H1 (cell line): Measurements from ENCODE around the gene EIF4E. TPM values are rescaled to one million over a fixed set of nuclear protein-coding genes. Genes with fewer than 3 reads are reported as not detected.

Experiments
- CTCF ChIA-PET: fragments of 300-600 bp; sonication (Branson Sonifier 250); formaldehyde crosslinking; loops from one replicate; lab custom pipeline; 2021; ENCODE audit not compliant: partially characterized antibody; lab: Charles Lee
- POLR2A ChIA-PET: fragments of 300-600 bp; sonication (Branson Sonifier 250); formaldehyde crosslinking; loops from one replicate; lab custom pipeline; 2021; ENCODE audit warnings: inconsistent platforms; ENCODE audit not compliant: partially characterized antibody; lab: Charles Lee
- DNase-seq, 2 experiments: peaks; one replicate each; pipeline versions ENCODE4 v3.0.0 to v3.0.0-alpha.2; 2010 to 2022; ENCODE audit warnings: low spot score in 2 of 2, low read depth in 1 of 2, mixed read lengths in 1 of 2
- FAIRE-seq: peaks from 2 replicates; lab custom pipeline; 2011; peaks lifted over from hg19 to GRCh38; lab: Jason Lieb, UNC
- H2AFZ ChIP-seq: 2 replicates; pipeline ENCODE4 v1.8.1; 2012; ENCODE audit warnings: low read length, inconsistent platforms
- H2AK5ac ChIP-seq: 2 replicates; pipeline ENCODE4 v1.6.1; 2013; ENCODE audit warnings: low read depth, low read length
- H2BK120ac ChIP-seq: replicated peaks from 2 replicates; pipeline ENCODE3; 2013; ENCODE audit warnings: low read depth, low read length, inconsistent platforms
- H2BK12ac ChIP-seq: 2 replicates; pipeline ENCODE4 v1.6.1; 2013; ENCODE audit warnings: low read depth, low read length
- H2BK15ac ChIP-seq: 2 replicates; pipeline ENCODE4 v1.6.1; 2013; ENCODE audit warnings: low read length
- H2BK20ac ChIP-seq: 2 replicates; pipeline ENCODE4 v1.6.1; 2013; ENCODE audit warnings: low read length
- H2BK5ac ChIP-seq: 2 replicates; pipeline ENCODE4 v1.6.1; 2013; ENCODE audit warnings: low read depth, low read length
- H3K14ac ChIP-seq: 2 replicates; pipeline ENCODE4 v1.6.1; 2013; ENCODE audit warnings: inconsistent platforms; ENCODE audit not compliant: insufficient read length
- H3K18ac ChIP-seq: 2 replicates; pipeline ENCODE4 v1.6.1; 2013; ENCODE audit warnings: low read length; ENCODE audit errors: extremely low read depth
- H3K23ac ChIP-seq: 2 replicates; pipeline ENCODE4 v1.6.1; 2013; ENCODE audit warnings: inconsistent platforms; ENCODE audit not compliant: insufficient read length
- H3K23me2 ChIP-seq: 2 replicates; pipeline ENCODE4 v1.6.1; 2013; ENCODE audit warnings: low read depth, low read length
- H3K27ac ChIP-seq: 2 replicates; pipeline ENCODE4 v1.6.1; 2011; ENCODE audit warnings: low read depth, low read length, inconsistent platforms
- H3K27me3 ChIP-seq, 4 experiments: replicated peaks in 1 of 4; 1 replicate in 1 of 4; 2 replicates in 3 of 4; pipeline versions ENCODE4 v1.6.1 to v1.8.1; 2011 to 2013; ENCODE audit warnings: low read length in 3 of 4, mild to moderate bottlenecking in 3 of 4, inconsistent platforms in 2 of 4, mixed read lengths in 2 of 4, moderate library complexity in 1 of 4; ENCODE audit not compliant: control insufficient read depth in 3 of 4, insufficient read depth in 3 of 4; ENCODE audit errors: extremely low read depth in 1 of 4
- H3K36me3 ChIP-seq, 4 experiments: 2 replicates each; pipeline versions ENCODE4 v1.6.1 to v1.8.1; 2011 to 2013; ENCODE audit warnings: mild to moderate bottlenecking in 4 of 4, low read length in 3 of 4, moderate library complexity in 2 of 4, control low read depth in 1 of 4, inconsistent platforms in 1 of 4; ENCODE audit not compliant: insufficient read depth in 4 of 4, control insufficient read depth in 2 of 4
- H3K4ac ChIP-seq: replicated peaks from 2 replicates; pipeline ENCODE3; 2013; ENCODE audit warnings: low read length, low read depth, mixed read lengths, inconsistent platforms; ENCODE audit not compliant: insufficient read length
- H3K4me1 ChIP-seq, 4 experiments: replicated peaks in 1 of 4; 1 replicate in 1 of 4; 2 replicates in 3 of 4; pipeline versions ENCODE4 v1.6.1 to v1.8.1; 2011 to 2013; ENCODE audit warnings: low read length in 3 of 4, inconsistent platforms in 2 of 4, mixed read lengths in 1 of 4; ENCODE audit not compliant: insufficient read depth in 4 of 4, control insufficient read depth in 3 of 4
- H3K4me2 ChIP-seq, 2 experiments: 2 replicates each; pipeline versions ENCODE4 v1.6.1 to v1.8.1; 2011 to 2013; ENCODE audit warnings: low read depth in 2 of 2, low read length in 2 of 2, control low read depth in 1 of 2, inconsistent platforms in 1 of 2, mild to moderate bottlenecking in 1 of 2; ENCODE audit not compliant: insufficient read depth in 1 of 2
- H3K4me3 ChIP-seq, 4 experiments: fragments of 200-600, 300-600 bp in 1 of 4; sonication (generic), shearing (Covaris generic), sonication (Bioruptor Twin) in 1 of 4; 2 replicates each; pipeline versions ENCODE4 v1.5.1 to v1.8.1; 2011 to 2016; ENCODE audit warnings: low read length in 4 of 4, low read depth in 3 of 4, control low read depth in 2 of 4, inconsistent platforms in 2 of 4, mild to moderate bottlenecking in 2 of 4, mixed read lengths in 1 of 4, moderate library complexity in 1 of 4; ENCODE audit not compliant: insufficient read depth in 2 of 4; ENCODE audit errors: extremely low read depth in 1 of 4
- H3K56ac ChIP-seq: replicated peaks from 2 replicates; pipeline ENCODE3; 2013; ENCODE audit warnings: low read depth, mild to moderate bottlenecking, mixed read lengths, low read length, inconsistent platforms; ENCODE audit not compliant: insufficient read length
- H3K79me1 ChIP-seq: 2 replicates; pipeline ENCODE4 v1.6.1; 2013; ENCODE audit warnings: low read depth, low read length, control low read depth
- H3K79me2 ChIP-seq, 2 experiments: 2 replicates each; pipeline versions ENCODE4 v1.6.1 to v1.8.1; 2012 to 2013; ENCODE audit warnings: low read length in 2 of 2, mild to moderate bottlenecking in 2 of 2, inconsistent platforms in 1 of 2; ENCODE audit not compliant: insufficient read depth in 2 of 2, control insufficient read depth in 1 of 2
- H3K9ac ChIP-seq, 4 experiments: replicated peaks in 1 of 4; 1 replicate in 1 of 4; 2 replicates in 3 of 4; pipeline versions ENCODE4 v1.6.1 to v1.8.1; 2011 to 2013; ENCODE audit warnings: low read depth in 3 of 4, low read length in 3 of 4, control low read depth in 2 of 4, mild to moderate bottlenecking in 2 of 4, moderate library complexity in 2 of 4, inconsistent platforms in 1 of 4; ENCODE audit errors: extremely low read depth in 1 of 4
- H3K9me3 ChIP-seq, 2 experiments: 2 replicates each; pipeline versions ENCODE4 v1.6.1 to v1.8.1; 2012 to 2013; ENCODE audit warnings: mild to moderate bottlenecking in 2 of 2, moderate library complexity in 2 of 2, control low read depth in 1 of 2, inconsistent platforms in 1 of 2, low read depth in 1 of 2, low read length in 1 of 2, mixed read lengths in 1 of 2; ENCODE audit not compliant: insufficient read depth in 2 of 2
- H4K20me1 ChIP-seq, 2 experiments: replicated peaks in 1 of 2; 2 replicates each; pipeline versions ENCODE3 to v1.8.1; 2011 to 2013; ENCODE audit warnings: inconsistent platforms in 2 of 2, low read length in 2 of 2, mild to moderate bottlenecking in 1 of 2; ENCODE audit not compliant: insufficient read depth in 2 of 2, control insufficient read depth in 1 of 2
- H4K5ac ChIP-seq: 2 replicates; pipeline ENCODE4 v1.6.1; 2013; ENCODE audit warnings: low read length, low read depth, mixed read lengths, inconsistent platforms; ENCODE audit not compliant: insufficient read length
- H4K8ac ChIP-seq: 2 replicates; pipeline ENCODE4 v1.8.0; 2013; ENCODE audit warnings: mild to moderate bottlenecking, moderate library complexity, low read length, inconsistent platforms; ENCODE audit not compliant: insufficient read depth; ENCODE audit errors: extremely low read depth
- H4K91ac ChIP-seq: replicated peaks from 2 replicates; pipeline ENCODE3; 2013; ENCODE audit warnings: low read length, mixed read lengths, inconsistent platforms; ENCODE audit not compliant: insufficient read length
- BRCA1 ChIP-seq: IDR thresholded peaks from 2 replicates; pipeline ENCODE4 v1.6.1; 2012; ENCODE audit warnings: low read depth, low read length, improper control_type of control experiment
- CBX5 ChIP-seq: fragments of 300-800, 300-1000 bp; sonication (generic); IDR thresholded peaks from 2 replicates; pipeline ENCODE4 v1.7.1; 2016; ENCODE audit warnings: antibody characterized with exemption, low read length, low read depth
- CHD1 ChIP-seq: IDR thresholded peaks from 2 replicates; pipeline ENCODE4 v1.6.1; 2012; ENCODE audit warnings: low read depth, low read length, improper control_type of control experiment
- CREB1 ChIP-seq: IDR thresholded peaks from 2 replicates; pipeline ENCODE4 v1.6.1; 2012; ENCODE audit warnings: inconsistent platforms
- EGR1 ChIP-seq: IDR thresholded peaks from 2 replicates; pipeline ENCODE4 v1.6.1; 2011; ENCODE audit warnings: low read depth, low read length, borderline replicate concordance
- SRF ChIP-seq: IDR thresholded peaks from 2 replicates; pipeline ENCODE4 v1.6.1; 2011; ENCODE audit warnings: mild to moderate bottlenecking, low read depth, low read length, moderate library complexity
- TAF7 ChIP-seq: optimal IDR thresholded peaks from 2 replicates; pipeline ENCODE3; 2011; ENCODE audit warnings: low read depth, mild to moderate bottlenecking, inconsistent platforms, low read length, moderate library complexity, borderline replicate concordance
- WGBS, 2 experiments: shearing (Covaris generic) in 1 of 2; methylation state at CpG; one replicate each; pipeline versions ENCODE4 v1.1.6 to v1.1.7; 2013 to 2015; ENCODE audit warnings: low lambda C conversion rate in 2 of 2, mixed read lengths in 2 of 2, inconsistent platforms in 1 of 2, low coverage in 1 of 2, missing lambda C conversion rate in 1 of 2; ENCODE audit not compliant: insufficient replicate concordance in 2 of 2, insufficient coverage in 1 of 2, insufficient read length in 1 of 2; ENCODE audit errors: extremely low coverage in 1 of 2, missing lambda C conversion rate in 1 of 2; 5-methylcytosine and 5-hydroxymethylcytosine counted together
- polyA plus RNA-seq, 7 experiments: library from polyadenylated mRNA; depleted of rRNA in 3 of 7; stranded (reverse) in 5 of 7; unstranded in 2 of 7; fragments of >200 nt in 5 of 7; fragments of 200-250 nt in 2 of 7; gene quantifications; 1 replicate in 5 of 7; 2 replicates in 1 of 7; 4 replicates in 1 of 7; pipeline versions ENCODE4 v1.2.1 to v1.2.3, GENCODE V29; 2011 to 2013; ENCODE audit warnings: missing spikeins in 2 of 7, mixed read lengths in 2 of 7
- total RNA-seq: library from RNA; stranded (reverse); fragmentation: NEBNext Ultra II Directional; extraction: Animal tissue kit (Norgen Biotek cat#: 25700); gene quantifications from 2 replicates; pipeline ENCODE4 v1.2.1, GENCODE V29; 2021

Gene EIF4E
- total and polyA plus RNA-seq, 2 of the 8 experiments (the other 6 are each of a cell fraction or from before 2014, with no cell fraction given) = 59.6 to 185 TPM

DNA sequence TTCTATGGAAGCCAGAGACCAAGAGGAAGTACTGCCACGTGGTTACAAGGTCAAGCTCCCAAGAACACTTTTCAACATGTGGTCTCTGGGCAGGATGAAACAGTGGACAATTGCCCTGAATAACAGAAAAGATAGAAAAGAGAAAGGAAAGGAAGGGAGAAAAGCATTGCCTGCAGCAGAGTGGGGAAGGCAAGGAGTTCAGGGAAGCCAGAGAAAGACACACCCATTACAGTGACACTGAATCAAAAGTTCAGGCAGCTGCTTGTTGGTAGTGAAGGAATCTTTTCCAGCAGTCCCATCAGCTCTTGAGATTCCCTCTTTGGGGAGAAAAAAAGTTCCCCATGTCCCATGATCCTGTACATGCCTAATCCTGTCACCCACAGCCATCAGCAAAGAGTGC lies 80.5 kb downstream of the EIF4E start:
- CTCF ChIA-PET = interaction anchor here (0.5 to 1.3 kb wide), 3 partner anchors 10 to 164 kb away, joined by 3 read pairs; no protein-coding TSS in a partner anchor
- DNase-seq = no peak
- H3K36me3 ChIP-seq = no peaks in the 10 kb centered on the region; a peak in 2 of 8 replicates

More for the DNA sequence above, 80.5 kb downstream of the EIF4E start:
- no peak overlapping the region for H3K18ac ChIP-seq
- peaks cover 0 to 7% (median 2%) of the 10 kb centered on the region in 4 experiments; a peak in 3 of 7 replicates for H3K4me1 ChIP-seq
- no peak overlapping the region for H3K9ac ChIP-seq
- H2BK20ac ChIP-seq = no peak overlapping the region
- no peaks in the 10 kb centered on the region for H3K79me2 ChIP-seq
- no peak for TF ChIP-seq CREB1
- no peak for TF ChIP-seq CBX5
- no peak for TF ChIP-seq TAF7
- no peak for TF ChIP-seq BRCA1
- TF ChIP-seq CHD1 = no peak
- no peak for TF ChIP-seq EGR1
- TF ChIP-seq SRF = no peak
- no peak overlapping the region for H4K5ac ChIP-seq
- H3K79me1 ChIP-seq = no peaks in the 10 kb centered on the region
- H2BK12ac ChIP-seq = no peak overlapping the region
- H3K23me2 ChIP-seq = no peaks in the 10 kb centered on the region
- H2AFZ ChIP-seq = no peak overlapping the region
- H2BK5ac ChIP-seq = no peak overlapping the region
- no peak overlapping the region for H3K4ac ChIP-seq
- no peak overlapping the region for H2BK15ac ChIP-seq
- H3K14ac ChIP-seq = no peak overlapping the region
- POLR2A ChIA-PET = no interaction called here
- H4K8ac ChIP-seq = no peak overlapping the region
- H3K4me3 ChIP-seq = no peak overlapping the region
- no peaks in the 10 kb centered on the region for H4K20me1 ChIP-seq
- peaks cover 18 to 19% of the 10 kb centered on the region in 2 experiments; a peak in 3 of 4 replicates for H3K9me3 ChIP-seq
- 89% methylated on average over 1 of the region's 1 CpG; no CpG with 5 or more reads in 1 of the 2 experiments for WGBS, 2 experiments
- no peak overlapping the region for H3K4me2 ChIP-seq
- no peak overlapping the region for H3K27ac ChIP-seq
- H3K27me3 ChIP-seq = peaks cover 0 to 1% (median 0%) of the 10 kb centered on the region in 4 experiments; a peak in 1 of 7 replicates
- H2BK120ac ChIP-seq = no peak overlapping the region
- H3K56ac ChIP-seq = no peak overlapping the region
- FAIRE-seq = no peak
- no peak overlapping the region for H2AK5ac ChIP-seq
- no peak overlapping the region for H4K91ac ChIP-seq
- H3K23ac ChIP-seq = no peak overlapping the region
